NK-92 (cell line): ENCODE measurements around the gene EMID1.
"Not testable (repeated sequence)": the region's sequence is repeated elsewhere in the genome, so short reads cannot be mapped to it uniquely, and the experiment has no call there.

Source experiments
- DNase-seq: peaks from one replicate; lab custom pipeline; 2025; ENCODE audit not compliant: unreplicated experiment; lab: John Stamatoyannopoulos, UW

Gene EMID1

GRCh38 chr22:29209624-29209929 lies 3.9 kb downstream of the EMID1 start:
- DNase-seq: no peak

- no peak for DNase-seq
Observed at GRCh38 chr22:29211066-29211465, 5.4 kb downstream of the EMID1 start.

- DNase-seq: no peak
Observed at GRCh38 chr22:29211466-29211865, 5.8 kb downstream of the EMID1 start.

GRCh38 chr22:29212743-29213142 lies 7.0 kb downstream of the EMID1 start:
- DNase-seq: no peak

- no peak for DNase-seq
Observed at GRCh38 chr22:29213493-29213892, 7.8 kb downstream of the EMID1 start.

- no peak for DNase-seq
Observed at GRCh38 chr22:29214232-29214631, 8.5 kb downstream of the EMID1 start.

GRCh38 chr22:29215012-29215860 lies 9.5 kb downstream of the EMID1 start:
- no peak for DNase-seq

GRCh38 chr22:29216011-29216872 lies 10.5 kb downstream of the EMID1 start:
- no peak for DNase-seq

- DNase-seq: no peak
Observed at GRCh38 chr22:29216873-29217666, 11.4 kb downstream of the EMID1 start.

- DNase-seq: no peak
Observed at GRCh38 chr22:29217827-29218757, 12.4 kb downstream of the EMID1 start.

GRCh38 chr22:29218758-29219408 lies 13.2 kb downstream of the EMID1 start:
- DNase-seq: no peak

- DNase-seq: not testable (repeated sequence)
Observed at GRCh38 chr22:29219409-29219782, 13.7 kb downstream of the EMID1 start.

GRCh38 chr22:29219881-29220670 lies 14.4 kb downstream of the EMID1 start:
- no peak for DNase-seq

- no peak for DNase-seq
Observed at GRCh38 chr22:29224121-29224858, 18.6 kb downstream of the EMID1 start.

GRCh38 chr22:29224859-29225410 lies 19.2 kb downstream of the EMID1 start:
- DNase-seq: no peak

GRCh38 chr22:29225422-29226090 lies 19.9 kb downstream of the EMID1 start:
- no peak for DNase-seq

GRCh38 chr22:29226351-29226981 lies 20.8 kb downstream of the EMID1 start:
- no peak for DNase-seq
